Neuron (in vitro differentiated cells): ENCODE data around the gene LRRC4C.

ENCODE experiments used
- H2AFZ ChIP-seq: one replicate; pipeline ENCODE4 v1.6.1; 2013; ENCODE audit warnings: low read depth, mild to moderate bottlenecking, inconsistent platforms, low read length, moderate library complexity
- H3K27me3 ChIP-seq: one replicate; pipeline ENCODE4 v1.6.1; 2013; ENCODE audit warnings: low read length; ENCODE audit not compliant: insufficient read depth
- H3K36me3 ChIP-seq: one replicate; pipeline ENCODE4 v1.6.1; 2013; ENCODE audit warnings: low read length; ENCODE audit not compliant: insufficient read depth
- H3K4me1 ChIP-seq: one replicate; pipeline ENCODE4 v1.6.1; 2013; ENCODE audit warnings: low read length; ENCODE audit not compliant: insufficient read depth
- H3K4me3 ChIP-seq: 2 replicates; pipeline ENCODE4 v1.5.1; 2013; ENCODE audit warnings: mild to moderate bottlenecking, low read length, moderate library complexity
- H3K9me3 ChIP-seq: one replicate; pipeline ENCODE4 v1.6.1; 2013; ENCODE audit warnings: low read length

Gene LRRC4C

GRCh38 chr11:40139066-40139465, 1320.4 kb downstream of the LRRC4C start:
- Histone ChIP-seq H3K36me3 (no peaks in the 10 kb centered on the region), H3K4me3 (no peak overlapping the region), H3K27me3 (no peaks in the 10 kb centered on the region), H3K9me3 (no peaks in the 10 kb centered on the region), H2AFZ (no peak overlapping the region), H3K4me1 (no peaks in the 10 kb centered on the region)

GRCh38 chr11:40134820-40135570, 1324.5 kb downstream of the LRRC4C start:
- H3K4me1 ChIP-seq = peaks cover 2% of the 10 kb centered on the region
- no peaks in the 10 kb centered on the region for H3K36me3 ChIP-seq
- no peaks in the 10 kb centered on the region for H3K9me3 ChIP-seq
- H3K4me3 ChIP-seq = no peak overlapping the region
- H3K27me3 ChIP-seq = no peaks in the 10 kb centered on the region
- no peak overlapping the region for H2AFZ ChIP-seq

- Histone ChIP-seq H3K9me3 (no peaks in the 10 kb centered on the region), H3K4me3 (no peak overlapping the region), H3K27me3 (no peaks in the 10 kb centered on the region), H3K36me3 (no peaks in the 10 kb centered on the region), H2AFZ (no peak overlapping the region), H3K4me1 (peaks cover 2% of the 10 kb centered on the region)
Observed at GRCh38 chr11:40133498-40133897, 1326.0 kb downstream of the LRRC4C start.

GRCh38 chr11:40132912-40133311, 1326.5 kb downstream of the LRRC4C start:
- no peak overlapping the region for H2AFZ ChIP-seq
- H3K36me3 ChIP-seq = no peaks in the 10 kb centered on the region
- no peak overlapping the region for H3K4me3 ChIP-seq
- no peaks in the 10 kb centered on the region for H3K9me3 ChIP-seq
- H3K4me1 ChIP-seq = peaks cover 2% of the 10 kb centered on the region
- H3K27me3 ChIP-seq = no peaks in the 10 kb centered on the region

GRCh38 chr11:40130427-40130826, 1329.0 kb downstream of the LRRC4C start:
- H3K4me1 ChIP-seq = peaks cover 2% of the 10 kb centered on the region
- no peak overlapping the region for H2AFZ ChIP-seq
- no peak overlapping the region for H3K4me3 ChIP-seq
- H3K9me3 ChIP-seq = no peaks in the 10 kb centered on the region
- H3K36me3 ChIP-seq = no peaks in the 10 kb centered on the region
- no peaks in the 10 kb centered on the region for H3K27me3 ChIP-seq

GRCh38 chr11:40129266-40129665, 1330.2 kb downstream of the LRRC4C start:
- no peak overlapping the region for H3K4me3 ChIP-seq
- H2AFZ ChIP-seq = no peak overlapping the region
- peaks cover 2% of the 10 kb centered on the region for H3K4me1 ChIP-seq
- H3K36me3 ChIP-seq = no peaks in the 10 kb centered on the region
- no peaks in the 10 kb centered on the region for H3K9me3 ChIP-seq
- no peaks in the 10 kb centered on the region for H3K27me3 ChIP-seq

GRCh38 chr11:40125054-40125453, 1334.4 kb downstream of the LRRC4C start:
- Histone ChIP-seq H3K4me1 (no peaks in the 10 kb centered on the region), H3K27me3 (no peaks in the 10 kb centered on the region), H3K4me3 (no peak overlapping the region), H2AFZ (no peak overlapping the region), H3K9me3 (no peaks in the 10 kb centered on the region), H3K36me3 (no peaks in the 10 kb centered on the region)

GRCh38 chr11:40119661-40120060, 1339.8 kb downstream of the LRRC4C start:
- no peaks in the 10 kb centered on the region for H3K27me3 ChIP-seq
- H3K9me3 ChIP-seq = peaks cover 9% of the 10 kb centered on the region
- H3K4me3 ChIP-seq = no peak overlapping the region
- no peaks in the 10 kb centered on the region for H3K36me3 ChIP-seq
- no peak overlapping the region for H2AFZ ChIP-seq
- H3K4me1 ChIP-seq = no peaks in the 10 kb centered on the region

GRCh38 chr11:40118780-40119179, 1340.7 kb downstream of the LRRC4C start:
- Histone ChIP-seq H2AFZ (no peak overlapping the region), H3K4me3 (no peak overlapping the region), H3K4me1 (no peaks in the 10 kb centered on the region), H3K36me3 (no peaks in the 10 kb centered on the region), H3K27me3 (no peaks in the 10 kb centered on the region), H3K9me3 (peaks cover 10% of the 10 kb centered on the region)

- Histone ChIP-seq H2AFZ (no peak overlapping the region), H3K27me3 (no peaks in the 10 kb centered on the region), H3K36me3 (no peaks in the 10 kb centered on the region), H3K9me3 (peaks cover 10% of the 10 kb centered on the region), H3K4me3 (no peak overlapping the region), H3K4me1 (no peaks in the 10 kb centered on the region)
Observed at GRCh38 chr11:40118026-40118425, 1341.4 kb downstream of the LRRC4C start.

GRCh38 chr11:40104941-40105550, 1354.4 kb downstream of the LRRC4C start:
- Histone ChIP-seq H3K36me3 (no peaks in the 10 kb centered on the region), H3K9me3 (no peaks in the 10 kb centered on the region), H3K4me1 (no peaks in the 10 kb centered on the region), H2AFZ (no peak overlapping the region), H3K4me3 (no peak overlapping the region), H3K27me3 (no peaks in the 10 kb centered on the region)

- Histone ChIP-seq H2AFZ (no peak overlapping the region), H3K9me3 (no peaks in the 10 kb centered on the region), H3K4me3 (no peak overlapping the region), H3K27me3 (no peaks in the 10 kb centered on the region), H3K36me3 (no peaks in the 10 kb centered on the region), H3K4me1 (no peaks in the 10 kb centered on the region)
Observed at GRCh38 chr11:40100781-40101180, 1358.7 kb downstream of the LRRC4C start.

GRCh38 chr11:40100162-40100553, 1359.3 kb downstream of the LRRC4C start:
- H3K36me3 ChIP-seq = no peaks in the 10 kb centered on the region
- H3K9me3 ChIP-seq = no peaks in the 10 kb centered on the region
- no peak overlapping the region for H2AFZ ChIP-seq
- no peaks in the 10 kb centered on the region for H3K27me3 ChIP-seq
- H3K4me1 ChIP-seq = no peaks in the 10 kb centered on the region
- no peak overlapping the region for H3K4me3 ChIP-seq
